H9 (cell line): ENCODE data around the gene GABARAP. TPM values are rescaled to one million over a fixed set of nuclear protein-coding genes. Genes with fewer than 3 reads are reported as not detected.

Experiments
- DNase-seq: peaks from one replicate; pipeline ENCODE4 v3.0.0-alpha.2; 2017
- H2AFZ ChIP-seq: one replicate; pipeline ENCODE4 v1.6.1; 2013; ENCODE audit warnings: mild to moderate bottlenecking, low read length, control low read depth, moderate library complexity
- H2AK5ac ChIP-seq: 2 replicates; pipeline ENCODE4 v1.6.1; 2013; ENCODE audit warnings: low read length, control low read depth, mixed read lengths; ENCODE audit not compliant: insufficient read length
- H2BK120ac ChIP-seq: one replicate; pipeline ENCODE4 v1.6.1; 2013; ENCODE audit warnings: low read depth, mild to moderate bottlenecking, low read length, control low read depth, inconsistent platforms; ENCODE audit not compliant: poor library complexity, severe bottlenecking
- H2BK12ac ChIP-seq: 2 replicates; pipeline ENCODE4 v1.6.1; 2013; ENCODE audit warnings: low read length, control low read depth, mixed read lengths, low read depth; ENCODE audit not compliant: insufficient read length
- H2BK15ac ChIP-seq: 2 replicates; pipeline ENCODE4 v1.6.1; 2013; ENCODE audit warnings: low read depth, low read length, control low read depth
- H2BK20ac ChIP-seq: one replicate; pipeline ENCODE4 v1.6.1; 2013; ENCODE audit warnings: low read depth, mild to moderate bottlenecking, low read length, control low read depth, inconsistent platforms; ENCODE audit not compliant: poor library complexity, severe bottlenecking
- H2BK5ac ChIP-seq: 2 replicates; pipeline ENCODE4 v1.6.1; 2013; ENCODE audit warnings: low read length, control low read depth, mixed read lengths; ENCODE audit not compliant: insufficient read length
- H3K14ac ChIP-seq: 2 replicates; pipeline ENCODE4 v1.6.1; 2013; ENCODE audit warnings: low read length, control low read depth; ENCODE audit not compliant: insufficient read depth
- H3K18ac ChIP-seq: 2 replicates; pipeline ENCODE4 v1.6.1; 2013; ENCODE audit warnings: low read depth, mild to moderate bottlenecking, mixed read lengths, low read length, control low read depth; ENCODE audit not compliant: insufficient read length
- H3K23ac ChIP-seq: 2 replicates; pipeline ENCODE4 v1.6.1; 2013; ENCODE audit warnings: low read length, control low read depth, mixed read lengths, low read depth; ENCODE audit not compliant: insufficient read length
- H3K23me2 ChIP-seq: 2 replicates; pipeline ENCODE4 v1.6.1; 2013; ENCODE audit warnings: low read depth, mild to moderate bottlenecking, mixed read lengths, low read length, control low read depth; ENCODE audit not compliant: insufficient read length, poor library complexity, severe bottlenecking
- H3K27ac ChIP-seq: 2 replicates; pipeline ENCODE4 v1.5.1; 2013; ENCODE audit warnings: low read length, control low read depth, mixed read lengths, low read depth; ENCODE audit not compliant: insufficient read length
- H3K27me3 ChIP-seq: 2 replicates; pipeline ENCODE4 v1.6.1; 2013; ENCODE audit warnings: low read length, control low read depth, inconsistent platforms; ENCODE audit not compliant: insufficient read depth
- H3K4ac ChIP-seq: 2 replicates; pipeline ENCODE4 v1.6.1; 2013; ENCODE audit warnings: low read depth, mild to moderate bottlenecking, control low read depth, inconsistent platforms, low read length, moderate library complexity
- H3K4me1 ChIP-seq: 2 replicates; pipeline ENCODE4 v1.6.1; 2013; ENCODE audit warnings: low read length, control low read depth, inconsistent platforms; ENCODE audit not compliant: insufficient read depth
- H3K4me2 ChIP-seq: 2 replicates; pipeline ENCODE4 v1.6.1; 2013; ENCODE audit warnings: low read length, control low read depth, mixed read lengths; ENCODE audit not compliant: insufficient read length, insufficient read depth
- H3K56ac ChIP-seq: 2 replicates; pipeline ENCODE4 v1.6.1; 2013; ENCODE audit warnings: low read depth, mild to moderate bottlenecking, mixed read lengths, low read length, control low read depth; ENCODE audit not compliant: insufficient read length
- H3K79me1 ChIP-seq: 2 replicates; pipeline ENCODE4 v1.6.1; 2013; ENCODE audit warnings: low read depth, mild to moderate bottlenecking, moderate library complexity, low read length, control low read depth, inconsistent platforms; ENCODE audit not compliant: insufficient read depth, poor library complexity, severe bottlenecking
- H3K79me2 ChIP-seq: 2 replicates; pipeline ENCODE4 v1.6.1; 2013; ENCODE audit warnings: low read length, control low read depth, inconsistent platforms; ENCODE audit not compliant: insufficient read depth
- H3K9ac ChIP-seq: 2 replicates; pipeline ENCODE4 v1.6.1; 2013; ENCODE audit warnings: low read length, control low read depth, mixed read lengths; ENCODE audit not compliant: insufficient read length; ENCODE audit errors: extremely low read depth
- H3K9me3 ChIP-seq: one replicate; pipeline ENCODE4 v1.6.1; 2013; ENCODE audit warnings: low read depth, low read length, inconsistent platforms; ENCODE audit not compliant: control insufficient read depth
- H3T11ph ChIP-seq: one replicate; pipeline ENCODE4 v1.6.1; 2013; ENCODE audit warnings: mild to moderate bottlenecking, low read length, control low read depth, inconsistent platforms
- H4K20me1 ChIP-seq: one replicate; pipeline ENCODE4 v1.6.1; 2013; ENCODE audit not compliant: control insufficient read depth, insufficient read length, insufficient read depth
- H4K5ac ChIP-seq: 2 replicates; pipeline ENCODE4 v1.6.1; 2013; ENCODE audit warnings: low read depth, mild to moderate bottlenecking, mixed read lengths, low read length, control low read depth; ENCODE audit not compliant: insufficient read length
- H4K8ac ChIP-seq: replicated peaks from 2 replicates; pipeline ENCODE4 v1.6.1; 2013; ENCODE audit warnings: low read length, control low read depth, mixed read lengths, low read depth; ENCODE audit not compliant: insufficient read length
- H4K91ac ChIP-seq: 2 replicates; pipeline ENCODE4 v1.6.1; 2013; ENCODE audit warnings: low read depth, mild to moderate bottlenecking, moderate library complexity, mixed read lengths, low read length, control low read depth; ENCODE audit not compliant: insufficient read length
- H3K27ac Mint-ChIP-seq, 3 experiments: 2 replicates in 2 of 3; 3 replicates in 1 of 3; pipeline ENCODE4 v1.8.0; 2020 to 2021; ENCODE audit warnings: mixed read lengths in 3 of 3, mild to moderate bottlenecking in 1 of 3, moderate library complexity in 1 of 3
- H3K27me3 Mint-ChIP-seq: 2 replicates; pipeline ENCODE4 v1.8.0; 2021; ENCODE audit warnings: low read depth, mild to moderate bottlenecking, moderate library complexity, mixed read lengths
- H3K36me3 Mint-ChIP-seq, 3 experiments: 2 replicates in 2 of 3; 3 replicates in 1 of 3; pipeline ENCODE4 v1.8.0; 2020 to 2021; ENCODE audit warnings: low read depth in 3 of 3, mixed read lengths in 3 of 3; ENCODE audit not compliant: insufficient read depth in 1 of 3
- H3K4me1 Mint-ChIP-seq, 2 experiments: 2 replicates each; pipeline ENCODE4 v1.8.0; 2020; ENCODE audit warnings: mixed read lengths in 2 of 2
- H3K4me3 Mint-ChIP-seq, 2 experiments: 2 replicates in 1 of 2; 3 replicates in 1 of 2; pipeline ENCODE4 v1.8.0; 2020 to 2021; ENCODE audit warnings: mild to moderate bottlenecking in 2 of 2, mixed read lengths in 2 of 2, moderate library complexity in 1 of 2
- H3K9me3 Mint-ChIP-seq, 2 experiments: 2 replicates in 1 of 2; 3 replicates in 1 of 2; pipeline ENCODE4 v1.8.0; 2020; ENCODE audit warnings: mild to moderate bottlenecking in 2 of 2, mixed read lengths in 2 of 2, moderate library complexity in 1 of 2
- CTCF ChIP-seq: fragments of 200-600 bp; sonication (generic); conservative IDR thresholded peaks from 3 replicates; pipeline ENCODE4 v1.8.0; 2021; ENCODE audit warnings: antibody characterized with exemption, mild to moderate bottlenecking
- WGBS: extraction: QIAGEN DNeasy Blood & Tissue Kit; methylation state at CpG from one replicate; pipeline ENCODE4 v1.1.7; 2013; ENCODE audit warnings: missing lambda C conversion rate, low lambda C conversion rate, mixed read lengths; ENCODE audit not compliant: insufficient read length; ENCODE audit errors: extremely low coverage; 5-methylcytosine and 5-hydroxymethylcytosine counted together
- total RNA-seq: library from RNA; stranded (reverse); gene quantifications from 2 replicates; pipeline ENCODE4 v1.2.1, GENCODE V29; 2021

Gene GABARAP
- total RNA-seq, 1 experiment from 2014 or later: 261 TPM

- Histone ChIP-seq H3K23ac (no peak within 1 kb of the TSS), H3K79me1 (no peaks in the 10 kb centered on the region), H2AK5ac (no peak within 1 kb of the TSS), H4K8ac (no peak within 1 kb of the TSS), H3K4me1 (no peaks in the 10 kb centered on the region; the same call in 1 of the 2 replicates), H3K14ac (peak within 1 kb of the TSS; percentile 46; the same call in 1 of the 2 replicates), H4K5ac (no peak within 1 kb of the TSS), H4K91ac (no peak within 1 kb of the TSS), H3K27ac (no peak within 1 kb of the TSS), H3K56ac (no peak within 1 kb of the TSS), H3K4me2 (peak within 1 kb of the TSS; percentile 84), H3K9me3 (no peaks in the 10 kb centered on the region), H2BK15ac (no peak within 1 kb of the TSS), H2BK20ac (no peak within 1 kb of the TSS), H3T11ph (no peak within 1 kb of the TSS), H2BK120ac (no peak within 1 kb of the TSS), H3K27me3 (no peaks in the 10 kb centered on the region), H4K20me1 (no peaks in the 10 kb centered on the region), H2AFZ (no peak within 1 kb of the TSS), H2BK12ac (no peak within 1 kb of the TSS), H2BK5ac (no peak within 1 kb of the TSS), H3K79me2 (no peaks in the 10 kb centered on the region), H3K18ac (peak within 1 kb of the TSS; percentile 27), H3K9ac (peak within 1 kb of the TSS; percentile 52), H3K4ac (no peak within 1 kb of the TSS), H3K23me2 (peaks cover 21% of the 10 kb centered on the region)
- peak within 1 kb of the TSS; percentile 57 to 98 (median 66); a peak in 6 of 7 replicates for H3K27ac Mint-ChIP-seq
- H3K27me3 Mint-ChIP-seq: peaks cover 1% of the 10 kb centered on the region; the same call in 1 of the 2 replicates
- no CpG with 5 or more reads among the region's 63 CpGs for WGBS
- no peaks in the 10 kb centered on the region; a peak in 1 of 5 replicates for H3K9me3 Mint-ChIP-seq
- no peak for TF ChIP-seq CTCF
- H3K36me3 Mint-ChIP-seq: peaks cover 15 to 46% (median 38%) of the 10 kb centered on the region in 3 experiments; a peak in 6 of 7 replicates
- H3K4me3 Mint-ChIP-seq: peak within 1 kb of the TSS; percentile 95 to 97
- peak; percentile 90 for DNase-seq
- peaks cover 51 to 52% of the 10 kb centered on the region in 2 experiments for H3K4me1 Mint-ChIP-seq
These were observed 22.2 kb downstream of the GABARAP start, which contains the start of the genes ACADVL and DLG4 for GRCh38 chr17:7219812-7220592. ACADVL (plus strand) TSS chr17:7219938; CDS start chr17:7219985, 47 bp downstream. DLG4 (minus strand) TSS chr17:7219836.
